HG02970 (cell line): Measurements from ENCODE around the gene CACNA2D3.

ENCODE experiments used
- ATAC-seq: cut with Tn5 transposase; IDR thresholded peaks from one replicate; pipeline ENCODE4 v1.9.1; 2021; ENCODE audit warnings: mild to moderate bottlenecking, moderate library complexity, moderate number of reproducible peaks; ENCODE audit not compliant: unreplicated experiment, low FRiP score

The CACNA2D3 gene

GRCh38 chr3:54511766-54512365 lies 389.5 kb downstream of the CACNA2D3 start:
- ATAC-seq = no peak

DNA sequence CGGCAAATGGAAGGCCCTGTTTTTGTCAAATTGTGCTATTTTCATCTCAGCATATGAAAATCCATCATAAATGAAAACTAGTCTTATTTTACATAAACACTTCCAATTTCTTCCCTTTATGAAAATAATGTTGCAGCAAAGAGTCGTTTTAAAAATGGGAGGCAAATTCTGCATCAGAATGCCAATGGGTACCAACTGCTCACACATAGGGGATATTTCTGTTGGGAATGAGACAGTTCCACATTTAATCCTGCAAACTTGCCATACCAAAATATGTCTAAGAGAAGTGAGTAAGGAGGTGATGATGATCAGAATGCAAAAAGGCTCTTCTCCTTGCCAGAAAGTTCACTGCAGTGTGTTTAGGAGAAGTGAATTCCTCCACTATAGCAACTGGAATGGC lies 391.7 kb downstream of the CACNA2D3 start:
- ATAC-seq = no peak

DNA sequence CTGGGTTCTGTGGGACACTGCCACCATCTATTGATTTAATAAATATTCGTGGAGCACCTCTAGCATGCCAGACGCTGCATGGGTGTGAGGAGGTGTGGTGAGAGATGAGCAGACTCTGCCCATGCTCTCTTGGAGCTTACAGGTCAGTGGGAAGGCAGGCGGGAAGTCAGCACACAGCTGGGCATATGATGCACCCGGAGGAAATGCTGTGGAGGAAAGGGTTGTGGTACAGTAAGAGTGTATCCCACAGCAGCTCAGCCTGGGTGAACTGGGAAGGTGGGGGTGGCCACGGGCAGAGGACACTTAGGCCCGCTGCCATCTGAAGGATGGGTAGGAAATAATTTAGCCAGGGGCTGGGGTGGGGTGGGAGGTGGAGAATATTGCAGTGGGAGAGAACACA lies 392.1 kb downstream of the CACNA2D3 start:
- no peak for ATAC-seq

- no peak for ATAC-seq
Measured at GRCh38 chr3:54515441-54516213, 393.3 kb downstream of the CACNA2D3 start.

- ATAC-seq = no peak
Measured at GRCh38 chr3:54517424-54517823, 395.1 kb downstream of the CACNA2D3 start.

DNA sequence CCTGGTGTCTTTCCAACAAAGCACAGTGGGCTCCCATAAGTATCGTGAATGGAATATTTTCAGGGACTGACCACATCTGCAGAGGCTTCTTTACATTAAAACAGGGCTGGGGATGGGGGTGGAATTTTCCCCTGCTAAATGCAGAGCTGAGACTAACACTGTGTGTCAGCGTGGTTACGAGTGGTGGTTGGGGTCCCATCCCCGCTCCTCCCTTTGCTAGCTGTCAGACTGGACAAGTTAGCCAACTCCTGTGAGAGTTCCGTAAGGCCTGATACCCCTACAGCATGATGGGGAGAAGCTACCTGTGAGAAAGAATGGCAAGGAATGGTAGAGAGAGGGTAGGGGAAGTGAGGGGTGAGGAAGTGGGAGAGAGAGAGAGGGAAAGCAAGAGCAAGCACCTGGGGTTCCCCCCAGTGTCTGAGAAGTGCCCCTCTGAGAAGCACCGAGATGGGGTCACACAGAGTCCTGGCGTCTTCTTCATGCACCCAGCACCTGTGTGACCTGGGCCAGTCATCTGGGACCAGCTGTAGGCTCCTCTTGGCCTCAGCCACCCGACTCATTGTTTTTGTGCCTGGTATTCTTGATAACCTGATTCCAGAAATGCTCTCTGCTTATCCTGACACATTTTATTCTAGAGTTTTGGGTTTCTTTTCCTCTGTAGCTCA lies 395.8 kb downstream of the CACNA2D3 start:
- no peak for ATAC-seq

DNA sequence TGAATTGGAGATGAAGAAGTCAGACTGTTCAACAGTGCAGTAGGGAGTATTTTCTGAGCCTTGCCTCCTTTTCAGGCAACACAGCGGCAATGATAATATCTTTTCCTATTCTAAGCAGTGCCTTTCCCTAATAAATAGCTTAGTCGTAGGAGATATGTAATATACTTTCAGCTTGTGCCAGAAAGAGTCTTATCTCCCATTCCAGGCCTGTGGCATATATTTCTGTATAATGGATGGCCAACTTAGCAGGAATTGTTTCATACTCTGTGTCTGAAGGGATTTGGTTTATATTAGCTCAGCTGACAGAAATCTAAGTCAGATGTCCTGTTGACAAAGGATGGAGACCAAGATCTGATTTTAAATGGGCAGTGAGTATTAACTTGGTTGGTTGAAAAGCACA lies 397.1 kb downstream of the CACNA2D3 start:
- no peak for ATAC-seq

GRCh38 chr3:54520060-54520459 lies 397.7 kb downstream of the CACNA2D3 start:
- no peak for ATAC-seq

DNA sequence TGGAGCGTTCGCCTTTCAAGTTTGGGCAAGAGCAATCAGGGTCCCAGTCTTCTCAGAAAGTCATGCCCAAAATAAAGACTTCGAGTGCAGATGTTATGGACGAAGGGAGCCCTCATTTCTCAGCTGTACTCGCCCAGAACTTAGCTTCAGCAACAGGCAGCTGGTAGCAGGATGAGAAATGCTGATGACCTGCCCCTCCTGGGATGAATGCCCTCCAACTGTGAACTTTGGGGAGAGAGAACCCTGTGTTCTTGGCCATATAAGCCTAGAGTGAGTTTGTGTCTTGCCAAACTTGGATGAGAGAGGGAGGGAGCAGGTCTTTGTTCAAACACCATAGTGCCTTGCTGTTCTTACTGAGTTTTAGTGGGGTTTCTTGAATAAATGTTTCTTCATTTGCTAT lies 405.2 kb downstream of the CACNA2D3 start:
- no peak for ATAC-seq

DNA sequence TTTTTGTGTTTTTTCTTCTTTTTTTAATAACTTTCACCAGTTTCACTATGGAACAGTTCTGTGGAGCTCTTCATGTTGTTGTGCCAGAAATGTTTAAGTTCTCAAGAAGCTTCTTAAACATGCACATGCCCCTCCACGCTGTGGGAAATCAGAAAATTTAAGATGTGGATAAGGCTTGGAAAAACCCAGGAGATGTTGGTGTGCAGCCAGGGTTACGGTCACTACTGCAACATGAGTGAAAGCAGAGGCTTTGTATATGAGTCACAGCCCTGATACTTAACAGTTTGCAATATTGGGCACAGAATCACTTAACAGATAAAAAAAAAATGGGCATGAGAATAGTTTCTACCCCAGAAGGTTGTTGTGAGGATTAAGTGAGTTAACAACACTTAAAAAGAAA lies 405.6 kb downstream of the CACNA2D3 start:
- no peak for ATAC-seq

GRCh38 chr3:54528668-54529067 lies 406.3 kb downstream of the CACNA2D3 start:
- no peak for ATAC-seq

- ATAC-seq = no peak
Measured at GRCh38 chr3:54530091-54530490, 407.7 kb downstream of the CACNA2D3 start.

- ATAC-seq = no peak
Measured at GRCh38 chr3:54530944-54531343, 408.6 kb downstream of the CACNA2D3 start.

GRCh38 chr3:54531741-54532140 lies 409.4 kb downstream of the CACNA2D3 start:
- ATAC-seq = no peak

DNA sequence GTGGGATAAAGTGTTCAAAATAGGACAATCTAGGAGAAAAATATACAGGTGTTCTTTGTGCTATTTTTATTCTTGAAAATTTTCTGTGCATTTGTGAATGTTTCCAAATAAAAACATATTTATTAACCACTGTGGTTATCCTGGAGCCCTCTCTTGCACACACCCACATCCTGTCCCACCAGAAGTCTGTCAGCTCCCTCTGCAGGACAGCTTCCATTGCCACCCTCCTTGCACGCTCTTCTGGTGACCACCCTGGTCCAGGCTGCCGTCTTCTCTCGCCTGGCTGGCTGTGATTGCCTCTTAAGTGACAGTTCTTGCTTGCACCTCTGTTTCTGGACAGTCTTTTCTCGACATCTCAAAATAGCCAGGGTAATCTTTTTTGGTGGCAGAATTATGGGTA lies 411.5 kb downstream of the CACNA2D3 start:
- ATAC-seq = no peak

DNA sequence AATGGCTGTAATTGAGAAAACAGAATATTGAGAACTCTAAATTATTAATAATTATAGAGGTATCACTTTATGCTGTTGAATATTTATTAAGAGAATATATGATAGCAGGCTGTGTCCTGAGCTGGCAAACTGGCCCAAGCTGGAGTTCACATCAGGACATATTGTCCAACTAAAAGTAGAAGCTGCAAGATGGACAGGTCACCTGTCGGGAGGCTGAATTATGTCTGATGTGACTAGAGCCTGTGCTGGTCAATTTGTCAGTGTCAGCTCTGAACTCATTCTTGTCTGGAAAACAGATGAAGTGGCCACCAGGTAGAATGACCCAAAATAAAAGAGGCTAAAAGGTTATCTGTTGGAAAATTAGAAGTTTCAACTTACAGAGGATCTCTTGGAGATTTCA lies 413.3 kb downstream of the CACNA2D3 start:
- ATAC-seq = no peak

DNA sequence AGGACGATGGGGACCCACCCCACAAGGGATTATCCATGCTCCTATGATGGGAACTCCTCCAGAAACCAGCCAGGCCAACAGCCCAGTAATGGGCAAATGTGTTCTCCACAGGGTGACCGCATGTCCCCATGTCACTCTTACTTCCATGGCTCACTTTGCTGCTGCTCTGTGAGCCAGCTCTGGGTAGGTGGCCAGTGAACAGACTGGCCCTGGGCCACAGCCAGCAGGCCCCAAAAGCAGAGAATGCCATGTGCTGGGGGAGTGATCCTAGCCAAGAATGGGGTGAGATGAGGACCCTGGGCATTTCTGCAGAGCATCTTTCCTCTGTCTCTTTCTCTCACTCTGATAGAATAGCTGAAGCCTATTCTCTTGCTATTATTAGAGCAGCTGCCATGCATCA lies 414.1 kb downstream of the CACNA2D3 start:
- ATAC-seq = no peak

- no peak for ATAC-seq
Measured at GRCh38 chr3:54537506-54537905, 415.2 kb downstream of the CACNA2D3 start.

- no peak for ATAC-seq
Measured at GRCh38 chr3:54538346-54538745, 416.0 kb downstream of the CACNA2D3 start.

- ATAC-seq = no peak
Measured at GRCh38 chr3:54541369-54541768, 419.0 kb downstream of the CACNA2D3 start.

GRCh38 chr3:54543446-54543845 lies 421.1 kb downstream of the CACNA2D3 start:
- no peak for ATAC-seq

DNA sequence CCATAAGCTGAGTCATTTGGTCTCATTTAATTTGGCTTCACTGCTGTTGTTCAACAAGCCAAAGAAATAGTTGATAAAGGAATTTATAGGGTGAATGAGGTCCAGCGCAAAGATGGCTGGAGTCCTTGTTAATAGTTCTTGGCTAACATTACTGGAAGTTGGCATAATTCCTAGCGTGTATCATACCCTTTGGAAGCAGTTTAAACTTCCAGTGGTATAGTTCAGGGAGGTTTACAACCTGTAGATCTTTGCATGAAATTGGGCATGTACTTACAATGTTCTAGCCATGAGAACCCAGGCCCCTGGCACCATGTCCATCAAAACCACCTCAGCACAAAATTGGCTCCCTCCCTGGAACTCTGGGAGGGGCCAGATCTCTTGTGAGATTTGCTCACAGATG lies 424.7 kb downstream of the CACNA2D3 start:
- no peak for ATAC-seq
